Esophagus squamous epithelium (tissue), 4 donors: ENCODE measurements around the gene VSX1.

Source experiments
- CTCF ChIP-seq, 6 experiments: fragments of 450-650 bp in 4 of 6; fragments of 200-600 bp in 2 of 6; sonication (generic) in 2 of 6; IDR thresholded peaks; one replicate each; pipeline ENCODE4 v1.5.1; 2016 to 2019; ENCODE audit warnings: antibody characterized with exemption in 6 of 6, mild to moderate bottlenecking in 4 of 6, moderate library complexity in 4 of 6
- POLR2A ChIP-seq, 4 donors: fragments of 450-650 bp; IDR thresholded peaks; one replicate each; pipeline ENCODE4 v1.6.1; 2017; ENCODE audit warnings: antibody characterized with exemption in 4 of 4, mild to moderate bottlenecking in 4 of 4, moderate library complexity in 3 of 4

GRCh38 chr20:25050082-25050481 is 31.9 kb downstream of the VSX1 start:
- no peak for TF ChIP-seq CTCF (IDR thresholded peaks at IDR 0.05)
- TF ChIP-seq POLR2A (IDR thresholded peaks at IDR 0.05) = no peak
